GM23338 (cell line): Measurements from ENCODE around the gene RUVBL2.
"Not testable (repeated sequence)": the region's sequence is repeated elsewhere in the genome, so short reads cannot be mapped to it uniquely, and the experiment has no call there.

Source experiments
- CREB1 ChIP-seq: fragments of 250-450 bp; sonication (Bioruptor Pico); IDR thresholded peaks from 2 replicates; pipeline ENCODE4 v1.5.0; 2020; ENCODE audit warnings: low read depth, mild to moderate bottlenecking, moderate library complexity
- CTCF ChIP-seq, 2 experiments: fragments of 200-600 bp in 1 of 2; sonication (generic) in 1 of 2; conservative IDR thresholded peaks; 2 replicates each; pipeline versions ENCODE4 v1.5.1 to v1.6.1; 2016 to 2017; ENCODE audit warnings: antibody characterized with exemption in 2 of 2, low read depth in 2 of 2, mild to moderate bottlenecking in 2 of 2, moderate library complexity in 1 of 2
- EZH2 ChIP-seq: fragments of 200-600 bp; sonication (generic); IDR thresholded peaks from one replicate; pipeline ENCODE4 v1.8.0; 2017; ENCODE audit warnings: antibody characterized with exemption, mild to moderate bottlenecking, low read depth; ENCODE audit not compliant: unreplicated experiment
- EZH2phosphoT487 ChIP-seq: fragments of 200-600 bp; sonication (generic); IDR thresholded peaks from one replicate; pipeline ENCODE4 v1.8.1; 2018; ENCODE audit warnings: antibody characterized with exemption; ENCODE audit not compliant: unreplicated experiment
- JUNB ChIP-seq: IDR thresholded peaks from one replicate; pipeline ENCODE4 v1.6.1; 2016; ENCODE audit warnings: antibody characterized with exemption; ENCODE audit not compliant: unreplicated experiment
- NANOG ChIP-seq: IDR thresholded peaks from 2 replicates; pipeline ENCODE4 v1.6.1; 2016; ENCODE audit warnings: antibody characterized with exemption, borderline replicate concordance
- REST ChIP-seq: IDR thresholded peaks from one replicate; pipeline ENCODE4 v1.6.1; 2018; ENCODE audit warnings: antibody characterized with exemption; ENCODE audit not compliant: unreplicated experiment

- TF ChIP-seq CTCF (conservative IDR thresholded peaks at IDR 0.05; ENCODE audit: low read depth in 2 of 2); EZH2; REST; EZH2phosphoT487; NANOG; JUNB; CREB1 (CRISPR knock-in tag): not testable (repeated sequence)
Measured at GRCh38 chr19:49039736-49040135, 46.0 kb downstream of the RUVBL2 start.
